ENCODE measurements around the gene TYW1B.

DNA sequence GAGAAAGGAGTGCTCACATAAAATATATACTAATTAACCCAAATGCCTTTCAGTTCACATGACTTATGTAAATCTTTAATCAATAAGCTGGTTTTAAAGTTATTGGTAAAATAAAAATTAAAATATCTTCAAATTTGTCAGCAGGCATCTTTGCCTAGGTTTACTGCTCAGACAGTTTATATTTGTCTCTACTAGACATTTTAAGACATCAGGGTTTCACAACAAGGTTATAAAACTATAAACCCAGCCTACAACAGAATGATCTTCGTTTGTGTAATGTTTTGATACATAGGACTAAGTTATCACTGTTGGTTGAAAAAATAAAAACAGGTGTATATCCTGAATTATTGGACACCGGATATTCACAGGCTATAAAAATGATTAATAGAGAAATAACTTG, 67.4 kb downstream of the TYW1B start:
- TF ChIP-seq, protein P1, sequence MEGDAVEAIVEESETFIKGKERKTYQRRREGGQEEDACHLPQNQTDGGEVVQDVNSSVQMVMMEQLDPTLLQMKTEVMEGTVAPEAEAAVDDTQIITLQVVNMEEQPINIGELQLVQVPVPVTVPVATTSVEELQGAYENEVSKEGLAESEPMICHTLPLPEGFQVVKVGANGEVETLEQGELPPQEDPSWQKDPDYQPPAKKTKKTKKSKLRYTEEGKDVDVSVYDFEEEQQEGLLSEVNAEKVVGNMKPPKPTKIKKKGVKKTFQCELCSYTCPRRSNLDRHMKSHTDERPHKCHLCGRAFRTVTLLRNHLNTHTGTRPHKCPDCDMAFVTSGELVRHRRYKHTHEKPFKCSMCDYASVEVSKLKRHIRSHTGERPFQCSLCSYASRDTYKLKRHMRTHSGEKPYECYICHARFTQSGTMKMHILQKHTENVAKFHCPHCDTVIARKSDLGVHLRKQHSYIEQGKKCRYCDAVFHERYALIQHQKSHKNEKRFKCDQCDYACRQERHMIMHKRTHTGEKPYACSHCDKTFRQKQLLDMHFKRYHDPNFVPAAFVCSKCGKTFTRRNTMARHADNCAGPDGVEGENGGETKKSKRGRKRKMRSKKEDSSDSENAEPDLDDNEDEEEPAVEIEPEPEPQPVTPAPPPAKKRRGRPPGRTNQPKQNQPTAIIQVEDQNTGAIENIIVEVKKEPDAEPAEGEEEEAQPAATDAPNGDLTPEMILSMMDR (IDR thresholded peaks at IDR 0.05): no peak
- TF ChIP-seq ZFX (IDR thresholded peaks at IDR 0.05; ENCODE audit: borderline replicate concordance): no peak

Measured in 22Rv1 (cell line).